ENCODE results near the gene CRAT.
A peak's percentile ranks its signal among the peaks of the same experiment; 100 is the strongest.

Gene CRAT

GRCh38 chr9:129110740-129111527 lies at the start of gene CRAT, which contains the start of gene PTPA:
CRAT (minus strand) TSS chr9:129110793; CDS start chr9:129110509, 284 bp downstream.
PTPA (plus strand) TSS chr9:129111415; CDS start chr9:129111601, 186 bp downstream.
- peak; percentile 62 for DNase-seq

GRCh38 chr9:129156163-129156562 lies 45.6 kb upstream of the CRAT start:
- no peak for DNase-seq

- DNase-seq: no peak
These were observed 44.4 kb upstream of the CRAT start for GRCh38 chr9:129154866-129155477.

GRCh38 chr9:129151469-129151868 lies 40.9 kb upstream of the CRAT start:
- no peak for DNase-seq

GRCh38 chr9:129150672-129151211 lies 40.1 kb upstream of the CRAT start:
- no peak for DNase-seq

- DNase-seq: no peak
These were observed 39.5 kb upstream of the CRAT start for GRCh38 chr9:129150122-129150521.

- DNase-seq: no peak
These were observed 38.8 kb upstream of the CRAT start for GRCh38 chr9:129149442-129149841.

GRCh38 chr9:129148463-129149204 lies 38.0 kb upstream of the CRAT start:
- DNase-seq: no peak

- no peak for DNase-seq
These were observed 35.9 kb upstream of the CRAT start for GRCh38 chr9:129146441-129146941.

GRCh38 chr9:129145841-129146292 lies 35.3 kb upstream of the CRAT start:
- DNase-seq: no peak

- no peak for DNase-seq
These were observed 34.7 kb upstream of the CRAT start for GRCh38 chr9:129145316-129145715.

GRCh38 chr9:129143031-129143927 lies 32.7 kb upstream of the CRAT start:
- DNase-seq: peak; percentile 74

GRCh38 chr9:129142138-129142935 lies 31.7 kb upstream of the CRAT start:
- DNase-seq: no peak

- no peak for DNase-seq
These were observed 30.8 kb upstream of the CRAT start for GRCh38 chr9:129141066-129142041.

GRCh38 chr9:129140397-129141065 lies 29.9 kb upstream of the CRAT start:
- no peak for DNase-seq

GRCh38 chr9:129139993-129140396 lies 29.4 kb upstream of the CRAT start:
- peak; percentile 97 for DNase-seq

- DNase-seq: peak; percentile 80
These were observed 28.8 kb upstream of the CRAT start for GRCh38 chr9:129139233-129139992.

GRCh38 chr9:129138476-129139232 lies 28.1 kb upstream of the CRAT start:
- no peak for DNase-seq

All from NCI-H1694 (cell line).